Smooth muscle cell of bladder (primary cell): Measurements from ENCODE around the gene TMEM212. TPM values are rescaled to one million over a fixed set of nuclear protein-coding genes. Genes with fewer than 3 reads are reported as not detected.

ENCODE experiments used
- total RNA-seq: library from RNA; depleted of rRNA; stranded (reverse); fragments of >200 nt; gene quantifications from 2 replicates; pipeline ENCODE4 v1.2.3, GENCODE V29; 2014

The TMEM212 gene
- not detected in 2 replicates for total RNA-seq

GRCh38 chr3:171842864-171843518 is at the start of gene TMEM212:
Gene TMEM212 (plus strand): TSS chr3:171843349. CDS start chr3:171843384, 35 bp downstream.

GRCh38 chr3:171809861-171810628 is 33.1 kb upstream of the TMEM212 start, which contains the start of gene PLD1:
Gene PLD1 (minus strand): TSS chr3:171810483. CDS start chr3:171738051, 72,432 bp downstream.

Other genes starting within 250 kb of the TMEM212 start
- 21.4 and 38.7 TPM in 2 replicates for gene PLD1, start 32.9 kb upstream of the TMEM212 start, total RNA-seq
- 131 and 153 TPM in 2 replicates for gene FNDC3B, start 196.2 kb downstream of the TMEM212 start, total RNA-seq